Measurements from ENCODE around the gene ZNF443.
"Not testable (repeated sequence)": the region's sequence is repeated elsewhere in the genome, so short reads cannot be mapped to it uniquely, and the experiment has no call there.

ZNF443 gene

GRCh38 chr19:12440541-12441316, at the start of gene ZNF443:
Gene ZNF443, minus strand, starts transcription at chr19:12441021. Its CDS starts 107 bp downstream, at chr19:12440914.
- DNase-seq = peak; percentile 81

- DNase-seq = not testable (repeated sequence)
Measured at GRCh38 chr19:12486265-12486783, 45.5 kb upstream of the ZNF443 start.

- no peak for DNase-seq
Measured at GRCh38 chr19:12485571-12485970, 44.8 kb upstream of the ZNF443 start.

- no peak for DNase-seq
Measured at GRCh38 chr19:12485052-12485416, 44.2 kb upstream of the ZNF443 start.

GRCh38 chr19:12484371-12485051, 43.7 kb upstream of the ZNF443 start, which contains the start of gene ZNF709:
Gene ZNF709, minus strand, starts transcription at chr19:12484816. Its CDS starts 159 bp downstream, at chr19:12484657.
- peak; percentile 24 for DNase-seq

GRCh38 chr19:12484011-12484370, 43.2 kb upstream of the ZNF443 start:
- DNase-seq = no peak

GRCh38 chr19:12482509-12482886, 41.7 kb upstream of the ZNF443 start:
- DNase-seq = no peak

GRCh38 chr19:12481781-12482508, 41.1 kb upstream of the ZNF443 start:
- no peak for DNase-seq

- DNase-seq = no peak
Measured at GRCh38 chr19:12478234-12478941, 37.6 kb upstream of the ZNF443 start.

GRCh38 chr19:12467651-12468050, 26.8 kb upstream of the ZNF443 start:
- DNase-seq = not testable (repeated sequence)

- no peak for DNase-seq
Measured at GRCh38 chr19:12465211-12465610, 24.4 kb upstream of the ZNF443 start.

- no peak for DNase-seq
Measured at GRCh38 chr19:12464769-12465168, 23.9 kb upstream of the ZNF443 start.

GRCh38 chr19:12464139-12464538, 23.3 kb upstream of the ZNF443 start:
- DNase-seq = not testable (repeated sequence)

GRCh38 chr19:12453495-12453894, 12.7 kb upstream of the ZNF443 start:
- DNase-seq = no peak

GRCh38 chr19:12450844-12451243, 10.0 kb upstream of the ZNF443 start:
- no peak for DNase-seq

- DNase-seq = no peak
Measured at GRCh38 chr19:12448808-12449207, 8.0 kb upstream of the ZNF443 start.

GRCh38 chr19:12439686-12440540, 908 bp downstream of the ZNF443 start:
- DNase-seq = not testable (repeated sequence)

- DNase-seq = not testable (repeated sequence)
Measured at GRCh38 chr19:12430726-12431299, 10.0 kb downstream of the ZNF443 start.

GRCh38 chr19:12425888-12426274, 14.9 kb downstream of the ZNF443 start:
- no peak for DNase-seq

GRCh38 chr19:12425236-12425887, 15.5 kb downstream of the ZNF443 start:
- no peak for DNase-seq

GRCh38 chr19:12417273-12417672, 23.5 kb downstream of the ZNF443 start:
- DNase-seq = not testable (repeated sequence)

All from NCI-H2081 treated with DMSO at 0.1 percent for 48 hours (cell line).